Stimulated activated naive B cell treated with anti-CD40 and anti-IgM and Interleukin-4, amounts not matched to agents 10 μg/mL and 1 μg/mL and 100 μg/mL, for 72 hours (primary cell): ENCODE results near the gene TAF3.

Experiments
- ATAC-seq, 2 donors: fragments of 150-1000 bp; cut with Tn5 transposase; replicated peaks; 2 replicates each; pipeline ENCODE4 v1.10.0; 2021; ENCODE audit warnings: moderate library complexity in 1 of 2
- DNase-seq: peaks from one replicate; pipeline ENCODE4 v3.0.0; 2021
- H3K27ac Mint-ChIP-seq: one replicate; pipeline ENCODE4 v1.8.0; 2022; ENCODE audit warnings: mild to moderate bottlenecking, mixed read lengths
- H3K27me3 Mint-ChIP-seq, 2 donors: one replicate each; pipeline ENCODE4 v1.8.0; 2022; ENCODE audit warnings: mixed read lengths in 2 of 2
- H3K36me3 Mint-ChIP-seq, 2 donors: one replicate each; pipeline ENCODE4 v1.8.0; 2022; ENCODE audit warnings: mixed read lengths in 2 of 2, mild to moderate bottlenecking in 1 of 2
- H3K4me1 Mint-ChIP-seq, 2 donors: one replicate each; pipeline ENCODE4 v1.8.0; 2022; ENCODE audit warnings: mixed read lengths in 2 of 2, mild to moderate bottlenecking in 1 of 2
- H3K4me3 Mint-ChIP-seq, 2 donors: one replicate each; pipeline ENCODE4 v1.8.0; 2022; ENCODE audit warnings: mild to moderate bottlenecking in 2 of 2, mixed read lengths in 2 of 2, moderate library complexity in 1 of 2
- H3K9me3 Mint-ChIP-seq, 2 donors: one replicate each; pipeline ENCODE4 v1.8.0; 2022; ENCODE audit warnings: mixed read lengths in 2 of 2, mild to moderate bottlenecking in 1 of 2

The TAF3 gene

DNA sequence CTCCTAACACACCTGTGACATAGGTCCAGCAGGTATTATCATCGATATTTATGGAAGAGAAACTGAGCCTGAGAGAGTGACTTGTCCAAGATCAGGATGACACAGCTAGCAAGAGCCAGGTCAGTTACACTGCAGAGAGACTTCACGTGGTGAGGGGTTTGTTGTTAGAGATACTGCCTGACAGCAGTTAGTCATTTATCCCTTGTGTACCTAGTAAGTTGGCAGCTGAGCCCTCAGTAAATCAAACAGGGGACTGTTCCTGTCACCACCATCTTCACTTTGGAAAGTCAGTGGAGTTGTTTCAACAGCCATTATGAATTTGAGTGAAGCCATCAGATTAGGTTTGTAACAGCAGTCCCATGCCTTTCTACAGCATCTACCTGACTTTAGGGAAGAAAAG is 148.7 kb downstream of the TAF3 start:
- H3K4me1 Mint-ChIP-seq, result peaks cover 5 to 21% of the 10 kb centered on the region in 2 donors

DNA sequence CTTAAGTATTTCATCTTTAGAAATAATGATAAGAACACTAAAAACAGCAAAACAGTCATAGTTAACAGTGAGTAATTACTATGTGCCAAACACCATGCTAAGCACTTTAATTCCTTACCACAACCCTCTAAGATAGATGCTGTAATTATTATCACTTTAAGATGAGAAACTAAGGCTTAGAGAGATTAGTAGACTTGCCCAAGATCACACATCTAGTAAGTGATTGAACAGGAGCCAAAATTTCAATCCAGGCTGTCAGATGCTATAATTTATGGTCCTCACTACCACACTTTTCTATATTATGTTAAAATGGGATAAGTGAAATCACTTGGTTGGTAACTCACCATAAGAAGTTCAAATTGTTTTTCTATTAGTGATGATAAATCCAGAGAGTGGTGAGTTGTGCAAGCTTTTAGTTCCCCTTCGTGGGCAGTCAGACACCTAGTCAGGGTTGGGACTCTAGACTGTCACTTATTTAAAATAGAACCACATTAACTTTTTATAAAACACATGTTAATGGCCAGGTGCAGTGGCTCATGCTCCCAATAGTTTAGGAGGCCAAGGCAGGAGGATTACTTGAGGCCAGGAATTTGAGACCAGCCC is 150.3 kb downstream of the TAF3 start:
- no peaks in the 10 kb centered on the region for H3K27me3 Mint-ChIP-seq
- no peaks in the 10 kb centered on the region for H3K9me3 Mint-ChIP-seq
- H3K36me3 Mint-ChIP-seq, result peaks cover 22 to 35% of the 10 kb centered on the region in 2 donors
- no peak overlapping the region for H3K27ac Mint-ChIP-seq
- peaks cover 5 to 21% of the 10 kb centered on the region in 2 donors for H3K4me1 Mint-ChIP-seq
- no peak for DNase-seq
- H3K4me3 Mint-ChIP-seq, result no peak overlapping the region
- ATAC-seq, result peak in 1 of 2 donors; percentile 50

More for the DNA sequence above, 148.7 kb downstream of the TAF3 start:
- ATAC-seq (no peak), DNase-seq (no peak)
- Mint-ChIP-seq H3K27ac (no peak overlapping the region), H3K27me3 (no peaks in the 10 kb centered on the region), H3K36me3 (peaks cover 25 to 40% of the 10 kb centered on the region in 2 donors), H3K4me3 (no peak overlapping the region), H3K9me3 (no peaks in the 10 kb centered on the region)

DNA sequence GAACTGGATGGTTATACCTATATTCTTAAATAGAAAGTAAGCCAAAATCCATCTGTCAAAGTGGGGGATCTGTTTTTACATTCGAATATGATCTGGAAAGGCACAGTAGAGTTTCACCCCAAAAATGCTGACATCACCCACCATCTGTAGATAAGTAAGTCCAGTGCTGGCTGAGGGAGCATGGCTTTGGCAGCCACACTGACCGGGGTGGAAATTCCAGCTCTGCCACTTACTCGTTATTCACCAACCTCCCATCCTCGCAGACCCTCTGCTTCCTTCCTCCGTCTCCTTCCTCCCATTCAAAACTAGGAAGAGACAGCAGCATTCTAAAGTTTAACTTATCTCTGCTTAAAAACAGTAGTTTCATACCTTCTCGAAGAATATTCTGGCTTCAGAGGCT is 151.3 kb downstream of the TAF3 start:
- Mint-ChIP-seq H3K36me3 (peaks cover 20 to 30% of the 10 kb centered on the region in 2 donors), H3K27me3 (no peaks in the 10 kb centered on the region), H3K27ac (no peak overlapping the region), H3K4me3 (no peak overlapping the region), H3K4me1 (peaks cover 5 to 21% of the 10 kb centered on the region in 2 donors), H3K9me3 (no peaks in the 10 kb centered on the region)
- ATAC-seq (no peak), DNase-seq (no peak)

DNA sequence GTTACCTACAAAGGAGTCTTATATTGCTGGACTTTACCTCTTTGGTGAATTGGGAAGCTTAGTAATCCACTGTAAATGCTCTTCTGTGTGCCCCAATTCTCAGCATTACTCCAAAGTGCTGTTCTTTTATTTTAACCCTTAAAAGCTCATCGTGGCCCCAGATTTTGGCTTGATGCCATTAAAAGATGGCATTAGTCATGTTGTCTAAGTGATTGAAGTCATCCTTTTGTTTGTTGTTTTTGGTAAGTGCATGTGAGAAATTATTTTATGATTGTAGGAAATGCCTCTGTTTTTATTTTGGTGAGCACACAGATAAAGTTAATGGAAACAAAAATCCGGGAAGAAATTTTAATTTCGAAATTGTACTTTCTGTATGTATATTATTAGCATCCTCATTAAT is 153.6 kb downstream of the TAF3 start:
- Mint-ChIP-seq H3K27me3 (no peaks in the 10 kb centered on the region), H3K9me3 (no peaks in the 10 kb centered on the region), H3K27ac (no peak overlapping the region), H3K4me1 (peaks cover 3 to 12% of the 10 kb centered on the region in 2 donors), H3K36me3 (peaks cover 13 to 26% of the 10 kb centered on the region in 2 donors), H3K4me3 (no peak overlapping the region)
- no peak for ATAC-seq
- DNase-seq, result no peak

DNA sequence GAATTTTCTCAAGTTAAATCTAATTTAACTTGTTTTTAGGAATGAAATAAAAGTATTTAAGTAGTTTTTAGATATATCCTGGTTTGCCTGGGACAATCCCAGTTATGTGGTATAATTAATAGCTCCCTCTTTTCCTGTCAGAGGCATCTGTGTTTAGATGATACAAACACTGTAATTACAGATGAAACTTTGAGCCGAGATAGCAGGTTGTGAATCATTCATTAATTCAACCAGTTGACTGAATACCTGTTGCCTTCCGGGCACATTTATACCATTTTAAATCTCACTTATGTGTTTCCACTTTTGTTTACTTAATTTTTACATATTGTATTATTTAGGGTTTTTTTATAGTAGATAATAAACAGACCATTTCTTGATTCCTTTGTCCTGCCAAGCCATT is 154.1 kb downstream of the TAF3 start:
- ATAC-seq, result no peak
- DNase-seq, result no peak
- Mint-ChIP-seq H3K4me3 (no peak overlapping the region), H3K4me1 (peaks cover 3 to 12% of the 10 kb centered on the region in 2 donors), H3K27me3 (no peaks in the 10 kb centered on the region), H3K9me3 (no peaks in the 10 kb centered on the region), H3K27ac (no peak overlapping the region), H3K36me3 (peaks cover 13 to 27% of the 10 kb centered on the region in 2 donors)

DNA sequence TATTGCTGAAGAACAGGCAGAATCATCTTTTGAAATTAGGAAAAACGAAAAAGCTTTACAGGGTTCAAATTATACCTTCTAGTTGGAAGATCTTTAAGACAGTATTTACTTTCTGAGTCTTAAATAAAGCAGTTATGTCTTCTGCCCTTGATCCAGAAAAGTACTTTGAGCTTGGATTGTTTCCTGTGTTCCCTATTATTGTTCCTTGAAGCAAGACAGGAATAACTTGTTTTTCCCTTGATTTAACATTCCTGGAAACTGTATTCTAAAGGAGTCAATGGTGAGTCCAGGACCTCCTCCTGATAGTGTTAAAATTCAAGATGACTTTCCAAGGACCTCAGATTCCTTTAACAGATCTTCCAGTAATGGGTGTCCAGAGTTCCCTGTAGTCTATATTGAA is 161.9 kb downstream of the TAF3 start:
- Mint-ChIP-seq H3K27ac (no peak overlapping the region), H3K4me3 (no peak overlapping the region), H3K9me3 (no peaks in the 10 kb centered on the region), H3K4me1 (no peaks in the 10 kb centered on the region), H3K36me3 (peaks cover 16 to 51% of the 10 kb centered on the region in 2 donors), H3K27me3 (no peaks in the 10 kb centered on the region)
- ATAC-seq, result no peak
- no peak for DNase-seq

DNA sequence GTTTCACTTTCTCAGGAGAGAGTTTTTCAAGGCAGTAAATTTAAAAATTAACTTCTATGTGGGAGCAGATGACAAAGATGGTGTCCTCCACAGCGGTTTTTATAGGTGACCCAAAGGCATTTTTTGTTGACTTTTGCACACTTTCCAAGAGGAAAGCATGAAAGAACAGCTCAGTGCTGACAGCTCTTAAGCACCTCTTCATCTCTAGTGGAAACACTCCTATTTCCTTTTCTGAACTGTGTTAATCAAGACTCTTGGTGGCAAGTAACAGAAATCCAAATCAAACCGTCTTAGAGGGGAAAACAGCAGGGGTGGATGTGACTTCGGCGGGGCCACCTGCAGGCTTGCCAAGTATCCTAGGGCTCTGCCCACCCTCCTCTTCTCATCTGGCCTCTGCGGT is 164.4 kb downstream of the TAF3 start:
- H3K4me3 Mint-ChIP-seq, result no peak overlapping the region
- ATAC-seq (no peak), DNase-seq (no peak)
- H3K27ac Mint-ChIP-seq, result no peak overlapping the region
- H3K27me3 Mint-ChIP-seq, result no peaks in the 10 kb centered on the region
- peaks cover 26 to 61% of the 10 kb centered on the region in 2 donors for H3K36me3 Mint-ChIP-seq
- H3K4me1 Mint-ChIP-seq, result peaks cover 0 to 6% of the 10 kb centered on the region in 2 donors
- no peaks in the 10 kb centered on the region for H3K9me3 Mint-ChIP-seq

DNA sequence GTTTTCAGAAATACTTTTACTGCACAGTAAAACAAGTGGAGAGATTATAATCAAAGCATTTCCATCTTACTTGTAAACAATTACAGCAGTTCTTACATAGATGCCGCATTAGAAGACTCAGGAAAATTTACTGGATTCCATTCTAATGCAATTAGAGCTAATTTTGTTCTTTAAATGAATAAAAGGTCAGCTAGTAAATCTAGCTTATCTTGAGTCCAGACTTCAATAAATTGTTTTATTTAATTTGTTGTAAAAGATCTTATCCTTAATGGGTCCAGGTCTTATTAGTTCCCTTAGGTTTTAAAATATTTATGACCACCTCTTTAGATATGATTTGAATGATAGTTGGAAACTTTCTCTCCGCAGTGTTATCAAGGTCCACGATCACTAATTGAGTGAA is 166.0 kb downstream of the TAF3 start:
- no peak for ATAC-seq
- Mint-ChIP-seq H3K4me1 (peaks cover 0 to 6% of the 10 kb centered on the region in 2 donors), H3K27me3 (no peaks in the 10 kb centered on the region), H3K27ac (no peak overlapping the region), H3K36me3 (peaks cover 30 to 58% of the 10 kb centered on the region in 2 donors), H3K4me3 (no peak overlapping the region), H3K9me3 (peaks cover 0 to 4% of the 10 kb centered on the region in 2 donors)
- DNase-seq, result no peak

DNA sequence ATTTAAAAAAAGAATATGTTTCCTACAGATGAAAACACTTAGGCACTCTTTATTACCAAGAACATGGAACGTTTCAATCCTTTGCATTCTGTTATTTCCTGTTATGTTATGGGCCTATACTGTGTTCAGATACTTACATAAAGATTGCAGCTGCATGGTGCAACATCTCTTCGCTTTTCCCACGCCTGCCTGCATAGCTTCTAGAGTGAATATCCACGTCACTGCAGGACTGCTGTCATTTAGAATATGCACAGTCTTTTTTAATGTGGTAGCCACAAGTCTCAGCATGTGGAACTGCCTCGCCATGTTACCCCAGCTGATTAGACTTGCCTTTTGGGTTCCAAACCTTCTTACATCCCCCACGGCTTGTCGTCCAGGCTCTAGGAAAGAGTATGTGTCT is 166.6 kb downstream of the TAF3 start:
- Mint-ChIP-seq H3K27ac (no peak overlapping the region), H3K27me3 (no peaks in the 10 kb centered on the region), H3K4me3 (no peak overlapping the region), H3K36me3 (peaks cover 28 to 54% of the 10 kb centered on the region in 2 donors), H3K9me3 (peaks cover 0 to 4% of the 10 kb centered on the region in 2 donors), H3K4me1 (peaks cover 0 to 6% of the 10 kb centered on the region in 2 donors)
- ATAC-seq, result no peak
- no peak for DNase-seq

DNA sequence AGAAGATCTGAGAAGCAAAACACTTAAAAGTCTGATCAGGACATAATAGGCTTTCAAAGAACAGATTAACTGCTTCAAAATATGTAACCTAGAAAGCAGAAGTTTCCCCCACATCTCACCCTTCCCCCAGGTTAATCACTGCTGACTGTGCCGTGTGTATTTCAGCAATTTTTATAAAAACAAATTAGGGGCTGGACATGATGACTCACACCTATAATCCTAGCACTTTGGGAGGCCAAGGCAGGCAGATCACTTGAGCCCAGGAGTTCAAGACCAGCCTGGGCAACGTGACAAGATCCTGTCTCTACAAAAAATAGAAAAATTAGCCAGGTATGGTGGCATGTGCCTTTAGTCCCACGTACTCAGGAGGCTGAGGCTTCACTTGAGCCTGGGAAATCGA is 168.5 kb downstream of the TAF3 start:
- H3K27ac Mint-ChIP-seq, result no peak overlapping the region
- H3K4me1 Mint-ChIP-seq, result peaks cover 0 to 6% of the 10 kb centered on the region in 2 donors
- DNase-seq (no peak), ATAC-seq (no peak)
- H3K4me3 Mint-ChIP-seq, result no peak overlapping the region
- H3K9me3 Mint-ChIP-seq, result peaks cover 0 to 4% of the 10 kb centered on the region in 2 donors
- peaks cover 22 to 46% of the 10 kb centered on the region in 2 donors for H3K36me3 Mint-ChIP-seq
- no peaks in the 10 kb centered on the region for H3K27me3 Mint-ChIP-seq

DNA sequence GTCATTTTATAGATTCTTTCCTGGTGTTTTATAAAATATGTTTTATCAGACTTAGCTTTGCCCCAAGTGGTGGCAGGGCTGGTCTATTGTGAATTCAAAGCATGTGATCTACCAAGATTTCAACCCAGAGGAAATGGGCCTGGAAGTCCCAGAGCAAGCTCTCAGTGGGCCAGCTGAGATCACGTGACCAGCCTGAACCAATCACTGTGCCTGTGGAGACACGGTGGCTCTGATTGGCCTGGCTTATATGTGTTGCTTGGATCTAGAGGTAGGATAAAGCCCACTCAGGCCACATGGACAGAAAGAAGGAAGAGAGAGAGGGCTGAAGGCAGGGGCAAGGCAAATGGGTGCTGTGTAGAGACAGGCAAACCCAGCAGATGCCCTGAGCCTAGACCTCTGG is 170.7 kb downstream of the TAF3 start:
- ATAC-seq, result no peak

DNA sequence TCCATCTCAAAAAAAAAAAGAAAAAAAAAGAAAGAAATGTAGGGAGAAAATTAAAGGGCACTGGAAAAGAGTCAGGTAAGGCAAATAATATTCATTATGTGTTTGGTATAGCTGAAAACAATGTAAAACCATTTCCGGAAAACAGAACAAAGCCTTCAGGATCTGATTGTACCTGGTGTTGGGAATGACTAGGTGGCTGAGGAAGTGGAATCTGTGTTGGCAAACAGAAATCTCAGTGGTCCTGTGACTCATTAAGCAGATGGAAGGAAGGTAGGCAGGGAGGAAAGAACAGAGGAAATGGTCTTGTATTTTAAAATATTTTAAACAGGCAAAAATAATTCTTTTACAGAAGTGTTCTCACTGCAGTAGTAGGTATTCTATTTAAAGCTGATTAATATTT is 180.5 kb downstream of the TAF3 start:
- Mint-ChIP-seq H3K4me3 (no peak overlapping the region), H3K9me3 (peaks cover 12 to 13% of the 10 kb centered on the region in 2 donors), H3K27me3 (no peaks in the 10 kb centered on the region), H3K27ac (no peak overlapping the region), H3K36me3 (peaks cover 31 to 55% of the 10 kb centered on the region in 2 donors), H3K4me1 (no peaks in the 10 kb centered on the region)
- no peak for DNase-seq
- no peak for ATAC-seq

More for the DNA sequence above, 170.7 kb downstream of the TAF3 start:
- no peak for DNase-seq
- H3K27me3 Mint-ChIP-seq, result no peaks in the 10 kb centered on the region
- peaks cover 0 to 5% of the 10 kb centered on the region in 2 donors for H3K9me3 Mint-ChIP-seq
- peaks cover 26 to 52% of the 10 kb centered on the region in 2 donors for H3K36me3 Mint-ChIP-seq
- H3K4me3 Mint-ChIP-seq, result no peak overlapping the region
- peaks cover 0 to 6% of the 10 kb centered on the region in 2 donors for H3K4me1 Mint-ChIP-seq
- no peak overlapping the region for H3K27ac Mint-ChIP-seq

DNA sequence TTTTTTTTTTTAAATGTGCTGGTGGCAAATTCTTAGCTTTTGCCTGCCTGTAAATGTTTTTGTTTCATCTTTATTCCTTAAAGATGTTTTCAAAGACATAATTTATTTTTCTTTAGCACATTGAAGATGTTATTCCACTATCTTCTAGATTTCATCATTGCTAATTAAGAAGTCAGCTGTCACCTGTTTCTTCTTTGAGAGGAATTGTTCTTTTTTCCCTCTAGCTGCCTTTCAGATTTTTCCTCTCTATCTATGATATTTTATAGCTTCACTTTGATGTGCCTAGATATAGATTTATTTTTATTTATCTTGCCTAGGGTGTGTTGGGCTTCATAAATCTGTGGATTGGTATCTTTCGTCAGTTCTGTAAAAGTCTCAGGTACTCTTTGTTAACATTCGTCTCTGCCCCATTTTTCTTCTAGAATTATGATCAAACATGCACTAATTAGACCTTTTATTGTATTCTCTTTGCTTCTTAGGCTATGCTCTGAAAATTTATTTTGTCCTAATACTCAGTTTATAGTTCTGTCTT is 186.2 kb downstream of the TAF3 start:
- H3K36me3 Mint-ChIP-seq, result peaks cover 38 to 63% of the 10 kb centered on the region in 2 donors
- no peak overlapping the region for H3K27ac Mint-ChIP-seq
- ATAC-seq (no peak), DNase-seq (no peak)
- H3K9me3 Mint-ChIP-seq, result peaks cover 17% of the 10 kb centered on the region in 2 donors
- H3K4me3 Mint-ChIP-seq, result no peak overlapping the region
- H3K27me3 Mint-ChIP-seq, result no peaks in the 10 kb centered on the region
- H3K4me1 Mint-ChIP-seq, result peaks cover 4 to 5% of the 10 kb centered on the region in 2 donors

DNA sequence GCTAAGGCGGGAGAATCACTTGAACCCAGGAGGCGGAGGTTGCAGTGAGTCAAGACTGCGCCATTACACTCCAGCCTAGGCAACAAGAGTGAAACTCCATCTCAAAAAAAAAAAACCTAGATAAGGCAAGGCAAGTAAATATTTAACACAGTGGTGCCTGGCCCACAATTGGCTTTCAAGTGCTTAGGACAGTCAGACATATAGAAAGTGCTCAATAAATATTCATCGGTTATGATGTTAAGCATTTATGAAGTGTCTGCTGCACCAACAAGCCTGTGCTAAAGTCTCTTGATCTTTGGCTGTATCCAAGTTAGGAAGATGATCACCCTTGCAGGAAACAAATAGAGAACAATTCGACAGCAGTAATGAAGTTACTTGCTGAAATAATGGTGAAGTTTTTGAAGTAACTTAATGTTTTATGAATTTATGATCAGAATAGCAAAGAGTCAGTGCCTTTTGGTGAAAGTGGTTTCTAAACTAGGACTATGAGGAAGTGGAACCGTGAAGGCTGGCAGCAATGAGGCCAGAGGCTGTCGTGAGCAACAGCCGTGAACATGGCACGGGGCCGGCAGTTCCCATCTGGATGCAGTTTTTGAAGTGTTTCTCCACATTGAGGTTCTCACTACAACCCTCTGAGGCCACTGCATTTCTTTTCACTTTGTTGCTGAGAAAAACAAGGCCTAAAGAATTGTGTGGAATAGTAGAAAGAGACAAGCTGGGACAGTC is 188.1 kb downstream of the TAF3 start:
- DNase-seq (no peak), ATAC-seq (peak in 1 of 2 donors; percentile 65)
- no peak overlapping the region for H3K27ac Mint-ChIP-seq
- H3K36me3 Mint-ChIP-seq, result peaks cover 39 to 60% of the 10 kb centered on the region in 2 donors
- H3K9me3 Mint-ChIP-seq, result peaks cover 17% of the 10 kb centered on the region in 2 donors
- no peaks in the 10 kb centered on the region for H3K27me3 Mint-ChIP-seq
- peaks cover 4 to 5% of the 10 kb centered on the region in 2 donors for H3K4me1 Mint-ChIP-seq
- no peak overlapping the region for H3K4me3 Mint-ChIP-seq

DNA sequence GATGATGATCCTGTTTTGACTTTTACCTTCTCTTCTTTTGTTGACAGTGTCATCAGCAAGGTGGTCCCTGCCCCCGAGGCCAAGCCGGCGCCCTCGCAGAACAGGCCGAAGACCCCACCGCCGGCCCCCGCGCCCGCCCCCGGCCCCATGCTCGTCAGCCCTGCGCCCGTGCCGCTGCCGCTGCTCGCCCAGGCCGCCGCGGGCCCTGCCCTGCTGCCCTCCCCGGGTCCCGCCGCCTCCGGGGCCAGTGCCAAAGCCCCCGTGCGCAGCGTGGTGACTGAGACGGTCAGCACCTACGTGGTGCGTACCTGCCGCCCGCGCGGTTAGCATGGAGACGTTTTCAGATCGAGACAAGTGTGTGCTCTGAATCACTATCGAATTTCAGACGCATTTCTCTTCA is 190.7 kb downstream of the TAF3 start:
- no peak for DNase-seq
- no peaks in the 10 kb centered on the region for H3K27me3 Mint-ChIP-seq
- no peak overlapping the region for H3K27ac Mint-ChIP-seq
- H3K4me3 Mint-ChIP-seq, result no peak overlapping the region
- H3K9me3 Mint-ChIP-seq, result peaks cover 4 to 7% of the 10 kb centered on the region in 2 donors
- H3K36me3 Mint-ChIP-seq, result peaks cover 34 to 54% of the 10 kb centered on the region in 2 donors
- no peak for ATAC-seq
- peaks cover 4 to 5% of the 10 kb centered on the region in 2 donors for H3K4me1 Mint-ChIP-seq
